ENCODE results near the gene MAN1C1.

Gene MAN1C1

GRCh38 chr1:25636141-25636540 lies 19.6 kb downstream of the MAN1C1 start:
- peak; percentile 26 for DNase-seq

- peak; percentile 16 for DNase-seq
Observed at GRCh38 chr1:25640646-25641328, 24.2 kb downstream of the MAN1C1 start.

GRCh38 chr1:25641329-25641725 lies 24.7 kb downstream of the MAN1C1 start:
- DNase-seq = no peak

GRCh38 chr1:25641931-25642573 lies 25.5 kb downstream of the MAN1C1 start:
- DNase-seq = peak; percentile 32

GRCh38 chr1:25642574-25643108 lies 26.1 kb downstream of the MAN1C1 start:
- DNase-seq = peak; percentile 75

GRCh38 chr1:25643929-25644328 lies 27.3 kb downstream of the MAN1C1 start:
- peak; percentile 19 for DNase-seq

- DNase-seq = peak; percentile 18
Observed at GRCh38 chr1:25644962-25645361, 28.4 kb downstream of the MAN1C1 start.

GRCh38 chr1:25645637-25646400 lies 29.2 kb downstream of the MAN1C1 start:
- peak; percentile 18 for DNase-seq

GRCh38 chr1:25647106-25647505 lies 30.5 kb downstream of the MAN1C1 start:
- no peak for DNase-seq

GRCh38 chr1:25647863-25648262 lies 31.3 kb downstream of the MAN1C1 start:
- DNase-seq = peak; percentile 19

GRCh38 chr1:25648681-25649440 lies 32.3 kb downstream of the MAN1C1 start:
- peak; percentile 10 for DNase-seq

- peak; percentile 14 for DNase-seq
Observed at GRCh38 chr1:25649505-25650288, 33.1 kb downstream of the MAN1C1 start.

GRCh38 chr1:25650289-25650576 lies 33.6 kb downstream of the MAN1C1 start:
- DNase-seq = no peak

- DNase-seq = peak; percentile 23
Observed at GRCh38 chr1:25651036-25651640, 34.5 kb downstream of the MAN1C1 start.

GRCh38 chr1:25651824-25652741 lies 35.5 kb downstream of the MAN1C1 start:
- peak; percentile 18 for DNase-seq

- no peak for DNase-seq
Observed at GRCh38 chr1:25653558-25653957, 37.0 kb downstream of the MAN1C1 start.

GRCh38 chr1:25654109-25654660 lies 37.6 kb downstream of the MAN1C1 start:
- DNase-seq = peak; percentile 13

GRCh38 chr1:25657121-25657882 lies 40.7 kb downstream of the MAN1C1 start:
- peak; percentile 25 for DNase-seq

Measured in stimulated activated CD8-positive, alpha-beta memory T cell treated with anti-CD3 and anti-CD28 coated beads, Interleukin-4, amount 100 ng/mL, for 48 hours (primary cell).